K562 (cell line): ENCODE results near the gene ICAM1. TPM values are rescaled to one million over a fixed set of nuclear protein-coding genes. Genes with fewer than 3 reads are reported as not detected.

Source experiments
- ATAC-seq: fragments of 200-7000 bp; cut with Tn5 transposase; 3 replicates; pipeline ENCODE4 v1.9.1; 2020; ENCODE audit warnings: moderate library complexity
- BruUV-seq: library from RNA; stranded (reverse); fragments of 400-500 nt; replicated peaks from 2 replicates; lab custom pipeline; 2021; lab: Mats Ljungman, UMichigan
- CTCF ChIA-PET: fragments of 300-600 bp; formaldehyde crosslinking; extraction: SDS; loops from one replicate; lab custom pipeline; 2021; ENCODE audit warnings: low intra/inter-chr PET ratio; lab: Yijun Ruan, JAX
- POLR2A ChIA-PET: fragments of 300-600, 350-650 bp; sonication (Branson Sonifier 250); formaldehyde crosslinking; extraction: SDS; loops from one replicate; lab custom pipeline; 2021; ENCODE audit warnings: antibody characterized with exemption, inconsistent platforms; lab: Yijun Ruan, JAX
- DNase-seq, 4 experiments: peaks; one replicate each; pipeline versions ENCODE4 v3.0.0 to v3.0.0-alpha.2; 2011 to 2018; ENCODE audit warnings: low spot score in 3 of 4, mixed read lengths in 3 of 4; ENCODE audit errors: extremely low read depth in 1 of 4
- FAIRE-seq: peaks from 2 replicates; lab custom pipeline; 2011; peaks lifted over from hg19 to GRCh38; lab: Jason Lieb, UNC
- H2AFZ ChIP-seq: 2 replicates; pipeline ENCODE4 v1.6.0; 2011; ENCODE audit warnings: low read depth, low read length, control low read depth, inconsistent platforms
- H3K27ac ChIP-seq: fragments of 200-600 bp; 3 replicates; pipeline ENCODE4 v1.8.0; 2011; ENCODE audit warnings: low read depth, mild to moderate bottlenecking, control low read depth, inconsistent platforms, low read length, moderate library complexity, mixed read lengths; ENCODE audit errors: extremely low read depth
- H3K27me3 ChIP-seq, 2 experiments: fragments of 300-600 bp in 1 of 2; 2 replicates in 1 of 2; 3 replicates in 1 of 2; pipeline versions ENCODE4 v1.6.0 to v1.8.0; 2011; ENCODE audit warnings: inconsistent platforms in 2 of 2, low read length in 2 of 2, mild to moderate bottlenecking in 1 of 2, mixed read lengths in 1 of 2, moderate library complexity in 1 of 2; ENCODE audit not compliant: control insufficient read depth in 2 of 2, insufficient read depth in 2 of 2
- H3K36me3 ChIP-seq: fragments of 300-600 bp; 3 replicates; pipeline ENCODE4 v1.8.0; 2011; ENCODE audit warnings: mild to moderate bottlenecking, low read length, inconsistent platforms; ENCODE audit not compliant: control insufficient read depth, insufficient read depth
- H3K4me1 ChIP-seq, 2 experiments: fragments of 200-600 bp in 1 of 2; replicated peaks in 1 of 2; 2 replicates in 1 of 2; 3 replicates in 1 of 2; pipeline versions ENCODE4 v1.5.1 to v1.8.0; 2011; ENCODE audit warnings: inconsistent platforms in 2 of 2, low read length in 2 of 2, mild to moderate bottlenecking in 1 of 2, mixed read lengths in 1 of 2, moderate library complexity in 1 of 2; ENCODE audit not compliant: control insufficient read depth in 2 of 2, insufficient read depth in 2 of 2
- H3K4me2 ChIP-seq: 2 replicates; pipeline ENCODE4 v1.6.1; 2011; ENCODE audit warnings: low read length, control low read depth, inconsistent platforms, mixed read lengths; ENCODE audit not compliant: insufficient read depth
- H3K4me3 ChIP-seq: fragments of 200-600 bp; sonication (generic), shearing (Covaris generic); 2 replicates; pipeline ENCODE4 v1.5.1; 2016; ENCODE audit warnings: control low read depth, inconsistent platforms
- H3K79me2 ChIP-seq: fragments of 200-600 bp; 3 replicates; pipeline ENCODE4 v1.8.0; 2011; ENCODE audit warnings: low read length, inconsistent platforms; ENCODE audit not compliant: control insufficient read depth, insufficient read depth
- H3K9ac ChIP-seq, 2 experiments: 2 replicates each; pipeline versions ENCODE4 v1.6.0 to v1.6.1; 2011; ENCODE audit warnings: low read depth in 2 of 2, low read length in 2 of 2, control low read depth in 1 of 2, inconsistent platforms in 1 of 2, mild to moderate bottlenecking in 1 of 2, mixed read lengths in 1 of 2; ENCODE audit not compliant: insufficient read depth in 1 of 2
- H3K9me1 ChIP-seq: one replicate; pipeline ENCODE4 v1.6.0; 2011; ENCODE audit warnings: inconsistent platforms, mild to moderate bottlenecking, low read length, moderate library complexity; ENCODE audit not compliant: control insufficient read depth, insufficient read depth
- H3K9me3 ChIP-seq: replicated peaks from 2 replicates; pipeline ENCODE4 v1.5.1; 2011; ENCODE audit warnings: low read depth, low read length, inconsistent platforms; ENCODE audit not compliant: control insufficient read depth, insufficient read depth
- H4K20me1 ChIP-seq: replicated peaks from 2 replicates; pipeline ENCODE4 v1.6.1; 2011; ENCODE audit warnings: low read length, inconsistent platforms, mixed read lengths; ENCODE audit not compliant: control insufficient read depth, insufficient read depth
- CBFA2T2 ChIP-seq: fragments of 450-650 bp; conservative IDR thresholded peaks from 2 replicates; pipeline ENCODE4 v1.6.1; 2017; ENCODE audit warnings: mild to moderate bottlenecking
- CBFA2T3 ChIP-seq: fragments of 450-650 bp; IDR thresholded peaks from 2 replicates; pipeline ENCODE4 v1.6.1; 2017
- DPF2 ChIP-seq: fragments of 450-650 bp; IDR thresholded peaks from 2 replicates; pipeline ENCODE4 v1.6.1; 2016
- MNT ChIP-seq, 2 experiments: fragments of 450-650 bp; conservative IDR thresholded peaks; 2 replicates each; pipeline ENCODE4 v1.6.1; 2017; ENCODE audit warnings: mild to moderate bottlenecking in 2 of 2, moderate library complexity in 2 of 2
- NCOA1 ChIP-seq: fragments of 450-650 bp; IDR thresholded peaks from 2 replicates; pipeline ENCODE4 v1.6.1; 2016; ENCODE audit warnings: low read depth
- NFATC3 ChIP-seq: fragments of 450-650 bp; IDR thresholded peaks from 2 replicates; pipeline ENCODE4 v1.6.1; 2017; ENCODE audit warnings: mild to moderate bottlenecking
- SMAD4 ChIP-seq: fragments of 250-450 bp; sonication (Bioruptor Pico); conservative IDR thresholded peaks from 2 replicates; pipeline ENCODE4 v1.8.0; 2021; ENCODE audit warnings: inconsistent platforms, mild to moderate bottlenecking, moderate library complexity
- SMARCA4 ChIP-seq: fragments of 450-650 bp; IDR thresholded peaks from 2 replicates; pipeline ENCODE4 v1.6.1; 2016
- TAF7 ChIP-seq: fragments of 450-650 bp; IDR thresholded peaks from 2 replicates; pipeline ENCODE4 v1.6.1; 2016; ENCODE audit warnings: missing genetic modification characterization, missing compliant biosample characterization
- TCF3 ChIP-seq: sonication (generic); formaldehyde crosslinking; IDR thresholded peaks from 2 replicates; pipeline ENCODE4 v1.4.0; 2020; ENCODE audit warnings: mild to moderate bottlenecking, missing genetic modification reagents
- TEAD4 ChIP-seq, 2 experiments: sonication (generic) in 1 of 2; formaldehyde crosslinking in 1 of 2; IDR thresholded peaks; 2 replicates each; pipeline versions ENCODE4 v1.6.1 to v1.8.0; 2012 to 2022; ENCODE audit warnings: borderline replicate concordance in 1 of 2, inconsistent platforms in 1 of 2, low read length in 1 of 2, mild to moderate bottlenecking in 1 of 2, missing genetic modification reagents in 1 of 2
- ZBTB26 ChIP-seq: fragments of 450-650 bp; formaldehyde crosslinking; IDR thresholded peaks from 2 replicates; pipeline ENCODE4 v1.4.0; 2022; ENCODE audit warnings: missing genetic modification characterization
- ZBTB34 ChIP-seq: fragments of 250-450 bp; sonication (Bioruptor Pico); IDR thresholded peaks from 2 replicates; pipeline ENCODE4 v1.8.0; 2021; ENCODE audit warnings: mild to moderate bottlenecking, moderate library complexity
- ZBTB7A ChIP-seq: IDR thresholded peaks from 2 replicates; pipeline ENCODE4 v1.6.1; 2011; ENCODE audit warnings: low read depth, mild to moderate bottlenecking, low read length, moderate library complexity, borderline replicate concordance; ENCODE audit not compliant: control insufficient read depth
- ZZZ3 ChIP-seq: fragments of 450-650 bp; IDR thresholded peaks from 2 replicates; pipeline ENCODE4 v1.6.1; 2016; ENCODE audit warnings: antibody characterized with exemption, mild to moderate bottlenecking, moderate library complexity
- WGBS: fragments of 100-300 bp; shearing (Covaris generic); methylation state at CpG from one replicate; pipeline ENCODE4 v1.1.6; 2016; ENCODE audit warnings: low coverage, mixed read lengths; ENCODE audit not compliant: insufficient coverage; ENCODE audit errors: missing lambda C conversion rate; 5-methylcytosine and 5-hydroxymethylcytosine counted together
- in situ Hi-C: fragments of 300-500 bp; cut with MboI; formaldehyde crosslinking; loops from 4 replicates; pipeline ENCODE4 v1.15.0; 2018; ENCODE audit warnings: inconsistent platforms, mixed read lengths
- intact Hi-C: fragments of 100-400 bp; cut with micrococcal nuclease; formaldehyde crosslinking; loops from 2 replicates; pipeline ENCODE4 v1.14.2; 2022
- polyA plus RNA-seq, 8 experiments: library from polyadenylated mRNA; depleted of rRNA in 4 of 8; stranded (reverse) in 5 of 8; unstranded in 3 of 8; fragments of >200 nt; fragmentation: Nextera tagmentation in 2 of 8; fragmentation: Illumina TruSeq in 1 of 8; extraction: Ambion mirVana in 2 of 8; extraction: Trizol in 1 of 8; gene quantifications; 2 replicates each; pipeline versions ENCODE4 v1.2.1 to v1.2.3, GENCODE V29; 2011 to 2014; ENCODE audit warnings: inconsistent platforms in 1 of 8, missing spikeins in 1 of 8
- total RNA-seq, 7 experiments: library from RNA; depleted of rRNA in 6 of 7; stranded (reverse); fragments of >200 nt in 6 of 7; fragmentation: Illumina TruSeq in 2 of 7; extraction: Trizol in 2 of 7; gene quantifications; 2 replicates each; pipeline versions ENCODE4 v1.2.1 to v1.2.3, GENCODE V29; 2011 to 2021; ENCODE audit warnings: low replicate concordance in 1 of 7
- TF ChIP-seq, protein P1 (sequence below): sonication (generic); formaldehyde crosslinking; IDR thresholded peaks from 2 replicates; pipeline ENCODE4 v1.8.1; 2023; ENCODE audit warnings: mild to moderate bottlenecking, missing genetic modification reagents

ICAM1 gene
- total and polyA plus RNA-seq, 9 of the 15 experiments (the other 6 are each of a cell fraction or from before 2014, with no cell fraction given) = 2.3 to 24.4 (median 13.4) TPM

GRCh38 chr19:10223488-10224213 lies 47.3 kb upstream of the ICAM1 start:
- peak overlapping the region in 1 of 2 experiments; percentile 63; a peak in 2 of 4 replicates for H3K9ac ChIP-seq
- H3K4me2 ChIP-seq = no peak overlapping the region
- H3K9me3 ChIP-seq = no peaks in the 10 kb centered on the region
- H4K20me1 ChIP-seq = 0 out of 2 replicates have a peak, but pooled peaks cover 4% of the 10 kb centered on the region
- ATAC-seq (peak; percentile 59), FAIRE-seq (no peak), DNase-seq (peak in 2 of 4 experiments; percentile 27 to 52)
- no peaks in the 10 kb centered on the region for H3K27me3 ChIP-seq
- ChIA-PET POLR2A (interaction anchor here (0.7 to 1.0 kb wide), 2 partner anchors 13 to 16 kb away, joined by 3 read pairs; no protein-coding TSS in a partner anchor), CTCF (interaction anchor here (0.6 kb wide), 1 partner anchor 8 kb away, joined by 3 read pairs; no protein-coding TSS in a partner anchor)
- intact Hi-C loops = no loop called here
- no peak overlapping the region for H3K4me3 ChIP-seq
- peaks cover 7 to 26% of the 10 kb centered on the region in 2 experiments; a peak in 3 of 5 replicates for H3K4me1 ChIP-seq
- H2AFZ ChIP-seq = no peak overlapping the region
- no peaks in the 10 kb centered on the region for H3K9me1 ChIP-seq
- in situ Hi-C loops = no loop called here
- H3K27ac ChIP-seq = no peak overlapping the region; the same call in 2 of the 3 replicates
- H3K36me3 ChIP-seq = peaks cover 11% of the 10 kb centered on the region; the same call in 1 of the 3 replicates
- no TSS peak for BruUV-seq
- no peaks in the 10 kb centered on the region; the same call in 2 of the 3 replicates for H3K79me2 ChIP-seq
- WGBS = 76% methylated on average over 20 of the region's 28 CpGs
- peak; percentile 21; the same call in 1 of the 2 replicates for TF ChIP-seq ZBTB7A
- TF ChIP-seq, protein P1, sequence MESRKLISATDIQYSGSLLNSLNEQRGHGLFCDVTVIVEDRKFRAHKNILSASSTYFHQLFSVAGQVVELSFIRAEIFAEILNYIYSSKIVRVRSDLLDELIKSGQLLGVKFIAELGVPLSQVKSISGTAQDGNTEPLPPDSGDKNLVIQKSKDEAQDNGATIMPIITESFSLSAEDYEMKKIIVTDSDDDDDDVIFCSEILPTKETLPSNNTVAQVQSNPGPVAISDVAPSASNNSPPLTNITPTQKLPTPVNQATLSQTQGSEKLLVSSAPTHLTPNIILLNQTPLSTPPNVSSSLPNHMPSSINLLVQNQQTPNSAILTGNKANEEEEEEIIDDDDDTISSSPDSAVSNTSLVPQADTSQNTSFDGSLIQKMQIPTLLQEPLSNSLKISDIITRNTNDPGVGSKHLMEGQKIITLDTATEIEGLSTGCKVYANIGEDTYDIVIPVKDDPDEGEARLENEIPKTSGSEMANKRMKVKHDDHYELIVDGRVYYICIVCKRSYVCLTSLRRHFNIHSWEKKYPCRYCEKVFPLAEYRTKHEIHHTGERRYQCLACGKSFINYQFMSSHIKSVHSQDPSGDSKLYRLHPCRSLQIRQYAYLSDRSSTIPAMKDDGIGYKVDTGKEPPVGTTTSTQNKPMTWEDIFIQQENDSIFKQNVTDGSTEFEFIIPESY (CRISPR knock-in tag) = no peak
- TF ChIP-seq ZBTB34 = no peak
- TF ChIP-seq DPF2 = peak; percentile 62; the same call in 1 of the 2 replicates
- 0 out of 2 replicates have a peak, but pooled peaks have one; percentile 36 for TF ChIP-seq TEAD4 (IDR thresholded peaks at IDR 0.05; ENCODE audit: low read length)
- no peak for TF ChIP-seq TEAD4 (CRISPR knock-in tag; IDR thresholded peaks at IDR 0.05; ENCODE audit: borderline replicate concordance)
- TF ChIP-seq CBFA2T2 = peak; percentile 51
- TF ChIP-seq ZBTB26 = no peak
- TF ChIP-seq CBFA2T3 = peak; percentile 74
- TF ChIP-seq NCOA1 = no peak
- TF ChIP-seq SMARCA4 = peak; percentile 34; the same call in 1 of the 2 replicates
- TF ChIP-seq ZZZ3 = no peak
- no peak for TF ChIP-seq TAF7
- no peak for TF ChIP-seq SMAD4 (CRISPR knock-in tag)
- TF ChIP-seq NFATC3 = peak; percentile 67; the same call in 1 of the 2 replicates
- peak; percentile 59 for TF ChIP-seq TCF3 (CRISPR knock-in tag)
- TF ChIP-seq MNT (conservative IDR thresholded peaks at IDR 0.05) = no peak
